Effector memory CD4-positive, alpha-beta T cell (primary cell): ENCODE data around the gene CLMN.
"Not testable (repeated sequence)": the region's sequence is repeated elsewhere in the genome, so short reads cannot be mapped to it uniquely, and the experiment has no call there.

Experiments used
- DNase-seq, 3 donors: peaks; one replicate each; pipeline ENCODE4 v3.0.0-alpha.2; 2020
- H3K27ac ChIP-seq: 2 replicates; pipeline ENCODE4 v1.7.0; 2013; ENCODE audit warnings: mild to moderate bottlenecking, low read length, moderate library complexity; ENCODE audit not compliant: insufficient read depth, poor library complexity, severe bottlenecking
- H3K27me3 ChIP-seq: replicated peaks from 2 replicates; pipeline ENCODE4 v1.7.0; 2013; ENCODE audit warnings: mild to moderate bottlenecking, low read length; ENCODE audit not compliant: insufficient read depth, control insufficient read depth, poor library complexity, severe bottlenecking
- H3K36me3 ChIP-seq: 2 replicates; pipeline ENCODE4 v1.7.0; 2013; ENCODE audit warnings: mild to moderate bottlenecking, low read length, moderate library complexity; ENCODE audit not compliant: control insufficient read depth, insufficient read depth
- H3K4me1 ChIP-seq: 2 replicates; pipeline ENCODE4 v1.7.0; 2013; ENCODE audit warnings: low read length, mild to moderate bottlenecking; ENCODE audit not compliant: control insufficient read depth, insufficient read depth, poor library complexity, severe bottlenecking
- H3K4me3 ChIP-seq: 2 replicates; pipeline ENCODE4 v1.7.0; 2013; ENCODE audit warnings: low read length, low read depth, mild to moderate bottlenecking; ENCODE audit not compliant: insufficient read depth, poor library complexity, severe bottlenecking
- H3K9me3 ChIP-seq: 2 replicates; pipeline ENCODE4 v1.7.0; 2013; ENCODE audit warnings: mild to moderate bottlenecking, low read length, moderate library complexity; ENCODE audit not compliant: control insufficient read depth

The CLMN gene

DNA sequence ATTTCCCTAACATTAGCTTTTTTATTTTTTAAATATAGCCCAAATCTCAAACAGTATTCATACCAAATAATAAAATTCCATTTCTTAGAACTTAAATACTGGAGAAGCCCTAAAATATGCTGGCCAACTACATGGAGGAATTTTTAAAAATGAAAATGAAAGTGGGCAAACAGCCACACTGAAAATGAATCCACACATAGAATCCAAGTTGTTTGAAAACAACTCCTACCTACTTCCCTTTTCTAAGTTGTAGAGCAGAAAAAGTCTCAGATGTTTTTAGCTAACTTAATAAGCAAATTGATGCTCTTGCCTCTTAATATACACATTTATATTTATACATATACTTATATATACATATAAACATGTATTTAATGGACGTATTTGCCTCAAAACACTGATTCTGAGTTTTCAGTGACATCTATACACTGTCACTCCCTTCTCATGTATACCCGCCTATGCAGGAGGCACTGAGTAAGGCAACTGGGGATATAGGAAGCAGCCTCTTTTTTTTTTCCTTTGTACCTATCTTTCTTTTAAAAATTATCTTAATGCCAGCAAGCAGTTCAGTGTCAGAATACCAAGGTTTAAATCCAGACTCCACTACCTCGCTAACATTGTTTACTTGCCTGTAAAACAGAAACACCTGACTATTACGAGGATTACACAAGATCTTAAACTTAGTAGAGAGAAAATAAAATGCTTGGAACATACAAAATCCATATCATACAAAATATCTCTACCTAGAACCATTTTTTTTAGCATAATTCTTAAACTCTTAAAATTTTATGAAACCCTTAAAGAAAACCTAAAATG is 175.7 kb downstream of the CLMN start:
- no peak overlapping the region for H3K4me3 ChIP-seq
- H3K36me3 ChIP-seq = peaks cover 3% of the 10 kb centered on the region
- DNase-seq = no peak
- H3K27me3 ChIP-seq = no peaks in the 10 kb centered on the region
- no peak overlapping the region for H3K27ac ChIP-seq
- peaks cover 3% of the 10 kb centered on the region for H3K4me1 ChIP-seq
- peaks cover 8% of the 10 kb centered on the region for H3K9me3 ChIP-seq

DNA sequence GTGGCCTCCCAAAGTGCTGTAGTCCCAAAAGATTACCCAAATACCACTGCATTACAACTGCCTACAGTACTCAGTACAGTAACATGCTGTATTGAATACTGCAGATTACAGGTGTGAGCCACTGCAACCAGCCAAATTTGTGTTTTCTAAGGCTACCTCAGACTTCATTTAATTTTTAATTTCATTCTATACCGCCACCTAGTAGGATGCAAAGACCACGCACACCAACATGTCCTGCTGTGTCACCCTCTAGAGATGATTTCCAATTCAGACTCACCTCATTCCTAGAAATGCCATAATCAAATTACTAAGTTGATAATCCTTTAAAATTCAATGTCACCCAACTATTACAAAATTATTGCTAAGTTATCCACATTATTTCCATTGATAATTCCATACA is 177.5 kb downstream of the CLMN start:
- DNase-seq = no peak
- H3K36me3 ChIP-seq = peaks cover 3% of the 10 kb centered on the region
- peaks cover 3% of the 10 kb centered on the region for H3K4me1 ChIP-seq
- H3K9me3 ChIP-seq = peaks cover 8% of the 10 kb centered on the region
- H3K27ac ChIP-seq = no peak overlapping the region
- no peaks in the 10 kb centered on the region for H3K27me3 ChIP-seq
- H3K4me3 ChIP-seq = no peak overlapping the region

DNA sequence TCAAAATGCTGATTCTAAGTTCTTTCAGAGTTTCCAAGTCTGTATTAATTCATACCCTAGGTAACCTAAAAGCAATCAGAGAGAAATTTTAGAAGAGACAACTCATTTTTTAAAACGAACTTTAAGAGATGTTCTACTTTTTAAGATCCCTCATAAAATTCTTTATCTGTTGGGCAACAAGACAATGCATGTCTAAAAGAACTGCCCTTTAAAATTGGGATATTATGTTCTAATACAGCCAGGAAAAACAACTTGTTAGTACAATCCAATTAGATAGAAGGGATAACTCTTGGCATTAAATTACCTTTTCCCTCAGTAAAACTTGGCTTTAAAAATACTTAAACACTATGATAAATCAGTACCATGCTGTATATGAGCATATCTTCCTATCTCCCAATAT is 178.0 kb downstream of the CLMN start:
- no peaks in the 10 kb centered on the region for H3K27me3 ChIP-seq
- peaks cover 8% of the 10 kb centered on the region for H3K9me3 ChIP-seq
- peaks cover 3% of the 10 kb centered on the region for H3K36me3 ChIP-seq
- no peak for DNase-seq
- no peak overlapping the region for H3K27ac ChIP-seq
- H3K4me3 ChIP-seq = no peak overlapping the region
- peaks cover 3% of the 10 kb centered on the region for H3K4me1 ChIP-seq

DNA sequence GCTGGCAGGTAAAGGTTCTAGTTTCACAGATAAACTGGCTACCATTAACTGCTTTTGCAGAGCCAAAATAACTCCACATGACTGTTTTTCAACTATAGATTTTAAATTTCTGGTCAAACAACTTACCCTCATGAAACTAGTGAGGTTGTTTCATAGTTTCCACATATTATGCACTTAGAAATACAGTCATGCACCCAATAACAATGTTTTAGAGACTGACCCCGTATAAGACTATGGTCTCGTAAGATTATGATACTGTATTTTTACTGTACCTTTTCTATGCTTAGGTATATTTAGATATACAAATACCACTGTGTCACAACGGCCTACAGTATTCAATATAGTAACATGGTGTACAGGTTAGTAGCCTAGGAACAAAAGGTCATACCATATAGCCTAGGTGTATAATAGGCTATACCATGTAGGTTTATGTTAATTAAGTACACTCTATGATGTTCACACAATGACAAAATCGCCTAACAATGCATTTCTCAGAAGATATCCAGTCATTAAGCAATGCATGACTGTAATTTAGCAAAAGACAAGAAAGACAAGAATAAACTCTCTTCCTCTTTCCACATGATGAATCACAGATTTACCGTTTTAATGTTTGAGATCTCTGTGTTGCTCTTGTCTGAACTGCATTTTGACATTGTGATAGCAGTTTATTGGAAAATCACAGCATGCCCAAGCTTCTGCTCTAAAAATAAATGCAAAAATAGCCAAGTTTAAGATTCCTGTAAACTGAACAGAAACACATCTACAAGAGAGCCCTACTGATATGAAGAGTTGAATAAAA is 179.4 kb downstream of the CLMN start:
- Histone ChIP-seq H3K4me1 (peaks cover 3% of the 10 kb centered on the region), H3K27ac (no peak overlapping the region), H3K27me3 (no peaks in the 10 kb centered on the region), H3K36me3 (peaks cover 3% of the 10 kb centered on the region), H3K9me3 (peaks cover 8% of the 10 kb centered on the region), H3K4me3 (no peak overlapping the region)
- no peak for DNase-seq

DNA sequence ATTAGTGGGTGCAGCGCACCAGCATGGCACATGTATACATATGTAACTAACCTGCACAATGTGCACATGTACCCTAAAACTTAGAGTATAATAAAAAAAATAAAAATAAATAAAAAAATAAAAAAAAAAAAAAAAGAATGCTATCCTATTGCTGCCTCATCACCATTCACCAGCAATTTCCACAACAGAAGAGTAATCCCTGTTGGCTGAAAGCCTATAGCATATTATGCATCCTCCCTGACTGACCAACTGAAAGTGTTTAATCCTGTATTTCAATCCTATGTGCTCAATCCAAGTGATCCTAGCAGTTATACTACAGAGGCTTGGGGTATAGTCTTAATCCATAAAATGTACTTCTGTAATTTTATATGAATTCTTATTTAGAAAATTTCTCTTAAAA is 180.8 kb downstream of the CLMN start:
- H3K9me3 ChIP-seq = no peaks in the 10 kb centered on the region
- H3K36me3 ChIP-seq = peaks cover 3% of the 10 kb centered on the region
- H3K4me3 ChIP-seq = no peak overlapping the region
- H3K27ac ChIP-seq = no peak overlapping the region
- DNase-seq = no peak
- H3K27me3 ChIP-seq = no peaks in the 10 kb centered on the region
- H3K4me1 ChIP-seq = peaks cover 3% of the 10 kb centered on the region

DNA sequence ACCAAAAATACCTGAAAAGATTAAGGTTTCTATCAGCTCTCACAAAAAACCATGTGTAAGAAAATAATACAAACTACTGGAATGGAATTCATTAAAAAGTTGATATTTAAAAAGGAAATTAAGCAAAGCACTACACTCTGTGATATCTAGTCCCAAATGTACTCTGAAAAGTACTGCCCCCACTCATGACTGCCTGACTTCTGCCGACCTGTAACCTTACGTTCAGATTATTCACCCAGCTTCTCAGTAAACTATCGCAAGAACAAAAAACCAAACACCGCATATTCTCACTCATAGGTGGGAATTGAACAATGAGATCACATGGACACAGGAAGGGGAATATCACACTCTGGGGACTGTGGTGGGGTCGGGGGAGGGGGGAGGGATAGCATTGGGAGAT is 181.3 kb downstream of the CLMN start:
- H3K27ac ChIP-seq, H3K9me3 ChIP-seq, H3K4me1 ChIP-seq, H3K27me3 ChIP-seq, DNase-seq, H3K4me3 ChIP-seq, H3K36me3 ChIP-seq: not testable (repeated sequence)

DNA sequence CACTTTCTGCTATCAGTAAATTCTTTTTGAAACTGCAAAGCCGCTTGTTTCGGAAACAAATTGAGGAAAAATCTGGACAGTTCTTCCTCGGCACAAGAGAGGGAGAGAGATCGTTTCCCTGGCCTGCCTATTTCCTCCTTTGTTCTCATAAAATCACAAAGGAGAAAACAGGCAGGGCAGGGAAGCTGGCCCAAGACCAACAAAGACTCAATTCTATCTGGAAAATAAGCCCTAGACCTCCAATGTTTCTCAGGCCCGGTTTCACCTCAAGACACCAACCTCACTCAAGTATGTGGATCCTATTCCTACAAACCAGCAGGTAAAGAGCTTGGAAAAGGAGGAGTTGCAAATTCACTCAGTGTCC is 181.9 kb downstream of the CLMN start:
- Histone ChIP-seq H3K9me3 (no peaks in the 10 kb centered on the region), H3K27me3 (no peaks in the 10 kb centered on the region), H3K4me3 (no peak overlapping the region), H3K27ac (no peak overlapping the region), H3K36me3 (peaks cover 9% of the 10 kb centered on the region), H3K4me1 (peaks cover 3% of the 10 kb centered on the region)
- DNase-seq = no peak

DNA sequence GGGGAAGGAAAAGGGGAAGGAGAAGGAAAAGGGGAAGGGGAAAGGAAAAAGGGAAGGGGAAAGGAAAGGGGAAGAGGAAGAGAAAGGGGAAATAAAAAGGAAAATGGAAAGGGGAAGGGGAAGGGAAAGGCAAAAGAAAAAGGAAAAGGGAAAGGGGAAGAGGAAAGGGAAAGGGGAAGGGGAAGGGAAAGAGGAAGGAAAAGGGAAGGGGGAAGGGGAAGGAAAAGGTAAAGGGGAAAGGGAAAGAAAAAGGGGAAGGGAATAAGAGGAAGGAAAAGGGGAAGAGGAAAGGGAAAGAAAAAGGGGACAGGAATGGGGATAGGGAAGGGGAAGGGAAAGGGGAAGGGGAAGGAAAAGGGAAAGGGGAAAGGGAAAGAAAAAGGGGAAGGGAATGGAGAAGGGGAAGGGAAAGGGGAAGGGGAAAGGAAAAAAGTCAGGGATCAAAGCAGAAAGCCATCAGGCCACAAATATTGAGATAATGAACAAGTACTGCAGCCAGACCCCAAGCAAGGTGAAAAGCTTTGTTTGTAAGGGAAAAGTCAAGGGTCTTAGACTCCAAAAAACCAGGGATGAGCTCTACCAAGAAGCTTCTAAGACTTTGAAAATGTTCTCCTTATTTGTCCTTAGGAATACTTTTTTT is 182.4 kb downstream of the CLMN start:
- Histone ChIP-seq H3K9me3 (no peaks in the 10 kb centered on the region), H3K4me1 (peaks cover 3% of the 10 kb centered on the region), H3K4me3 (no peak overlapping the region), H3K27me3 (no peaks in the 10 kb centered on the region), H3K27ac (no peak overlapping the region), H3K36me3 (peaks cover 10% of the 10 kb centered on the region)
- no peak for DNase-seq

DNA sequence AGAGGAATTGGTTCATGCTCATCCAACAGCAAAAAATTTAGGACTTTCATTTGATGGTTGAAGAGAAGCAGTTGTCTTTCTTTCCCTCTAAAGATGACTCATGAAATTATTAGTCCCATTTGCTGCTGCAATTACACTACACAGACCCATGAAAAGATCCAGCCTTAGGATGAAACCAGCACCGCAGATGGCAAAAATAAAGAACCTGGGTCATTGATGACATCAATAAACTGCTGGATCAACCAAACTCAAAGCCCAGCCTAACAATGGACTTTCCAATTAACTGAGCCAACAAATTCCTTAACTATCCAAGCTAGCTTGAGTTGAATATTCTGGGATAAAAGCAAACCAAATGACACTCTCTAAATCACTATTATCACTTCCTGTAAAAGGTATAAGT is 183.1 kb downstream of the CLMN start:
- H3K27me3 ChIP-seq = no peaks in the 10 kb centered on the region
- H3K27ac ChIP-seq = no peak overlapping the region
- H3K4me3 ChIP-seq = no peak overlapping the region
- no peak for DNase-seq
- no peaks in the 10 kb centered on the region for H3K9me3 ChIP-seq
- peaks cover 3% of the 10 kb centered on the region for H3K4me1 ChIP-seq
- H3K36me3 ChIP-seq = peaks cover 11% of the 10 kb centered on the region
